Muscle of arm (tissue), 12 donors: Measurements from ENCODE around the gene TCAF1. TPM values are rescaled to one million over a fixed set of nuclear protein-coding genes. Genes with fewer than 3 reads are reported as not detected.
"Not testable (repeated sequence)": the region's sequence is repeated elsewhere in the genome, so short reads cannot be mapped to it uniquely, and the experiment has no call there.

Source experiments
- DNase-seq: peaks from one replicate; pipeline ENCODE4 v3.0.0-alpha.2; 2013
- polyA plus RNA-seq, 12 donors: library from polyadenylated mRNA; unstranded; fragments of 120-200 nt; gene quantifications; one replicate each; pipeline ENCODE4 v1.2.1, GENCODE V29; 2013; ENCODE audit not compliant: insufficient read length in 12 of 12

TCAF1 gene
- polyA plus RNA-seq, 12 donors: 108 to 248 (median 215) TPM; not detected in 1

DNA sequence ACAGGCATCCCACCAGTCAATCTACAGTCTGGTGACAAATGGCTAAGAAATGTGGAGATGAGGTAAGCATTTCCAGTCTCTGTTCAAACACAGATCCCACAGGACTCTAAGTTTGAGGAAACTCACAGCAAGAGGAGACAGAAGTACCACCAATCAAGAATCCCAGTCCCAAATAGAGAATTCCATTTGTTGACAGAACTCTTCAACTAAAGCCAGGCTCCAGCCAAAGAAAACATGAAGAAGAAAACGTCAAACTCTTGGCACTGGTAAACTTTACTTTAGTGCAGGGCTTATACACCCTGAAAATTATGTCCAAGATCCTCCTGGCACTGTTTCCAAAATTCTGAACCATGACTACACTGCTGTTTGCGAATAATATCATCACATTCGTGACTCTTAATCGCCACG, 95.3 kb downstream of the TCAF1 start:
- DNase-seq: not testable (repeated sequence)

Other genes starting within 250 kb of the TCAF1 start
- 1 to 10 TPM in 1 of 12 donors, under 1 TPM in 6, not detected in 5; 0.20 to 1.5 (median 0.31) TPM for gene CTAGE6, start 144.5 kb downstream of the TCAF1 start, polyA plus RNA-seq
- gene OR2F2, start 33.1 kb upstream of the TCAF1 start, polyA plus RNA-seq: not detected
- under 1 TPM in 4 of 12 donors, not detected in 8; 0.04 to 0.32 (median 0.05) TPM for gene OR2F1, start 52.7 kb upstream of the TCAF1 start, polyA plus RNA-seq
- gene OR6B1, start 98.1 kb upstream of the TCAF1 start, polyA plus RNA-seq: not detected
- gene OR2A5, start 146.8 kb upstream of the TCAF1 start, polyA plus RNA-seq: under 1 TPM in 2 of 12 donors, not detected in 10; 0.25 to 0.38 TPM
- not detected for gene OR2A25, start 167.6 kb upstream of the TCAF1 start, polyA plus RNA-seq
- gene OR2A12, start 184.1 kb upstream of the TCAF1 start, polyA plus RNA-seq: under 1 TPM in 1 of 12 donors, not detected in 11; 0.04 TPM
- not detected for gene OR2A2, start 207.4 kb upstream of the TCAF1 start, polyA plus RNA-seq
- not detected for gene OR2A14, start 221.0 kb upstream of the TCAF1 start, polyA plus RNA-seq